OCI-LY3 (cell line): ENCODE data around the gene CHDH.

Source experiments
- H2AFZ ChIP-seq: fragments of 200-600, 300-600 bp; shearing (Covaris generic); 2 replicates; pipeline ENCODE4 v1.6.0; 2014; ENCODE audit warnings: antibody characterized with exemption, low read depth, low read length
- H3K27ac ChIP-seq: fragments of 200-600, 300-600 bp; sonication (generic); 2 replicates; pipeline ENCODE4 v1.5.1; 2014; ENCODE audit warnings: mild to moderate bottlenecking, low read length, moderate library complexity, mixed read lengths
- H3K27me3 ChIP-seq: fragments of 200-600, 300-600 bp; sonication (generic); 2 replicates; pipeline ENCODE4 v1.6.1; 2014; ENCODE audit warnings: low read depth, low read length, mixed read lengths
- H3K36me3 ChIP-seq: fragments of 200-600, 300-600 bp; sonication (generic); replicated peaks from 2 replicates; pipeline ENCODE3; 2014; ENCODE audit warnings: low read depth, low read length, mixed read lengths
- H3K4me1 ChIP-seq: fragments of 300-600, 200-600 bp; sonication (generic); 2 replicates; pipeline ENCODE4 v1.6.1; 2014; ENCODE audit warnings: low read length, mixed read lengths
- H3K4me2 ChIP-seq: fragments of 200-600, 300-600 bp; sonication (generic); 2 replicates; pipeline ENCODE4 v1.6.1; 2014; ENCODE audit warnings: low read length, mixed read lengths
- H3K4me3 ChIP-seq: fragments of 300-600, 200-600 bp; sonication (generic); 2 replicates; pipeline ENCODE4 v1.5.1; 2014; ENCODE audit warnings: antibody characterized with exemption, mild to moderate bottlenecking, low read length, moderate library complexity
- H3K79me2 ChIP-seq: fragments of 300-600, 200-600 bp; shearing (Covaris generic); 2 replicates; pipeline ENCODE4 v1.6.1; 2014; ENCODE audit warnings: mild to moderate bottlenecking, low read length, mixed read lengths
- H3K9ac ChIP-seq: fragments of 300-600, 200-600 bp; shearing (Covaris generic); 2 replicates; pipeline ENCODE4 v1.6.0; 2014; ENCODE audit warnings: mild to moderate bottlenecking, low read length, moderate library complexity
- H3K9me3 ChIP-seq: fragments of 200-600, 300-600 bp; shearing (Covaris generic); 2 replicates; pipeline ENCODE4 v1.6.1; 2014; ENCODE audit warnings: low read length, mixed read lengths; ENCODE audit not compliant: insufficient read depth
- H4K20me1 ChIP-seq: fragments of 200-600, 300-600 bp; sonication (generic); 2 replicates; pipeline ENCODE4 v1.6.1; 2016; ENCODE audit warnings: low read length, mixed read lengths; ENCODE audit not compliant: insufficient read depth
- CTCF ChIP-seq: fragments of 200-600, 300-600 bp; sonication (generic); IDR thresholded peaks from 2 replicates; pipeline ENCODE4 v1.5.1; 2014; ENCODE audit warnings: antibody characterized with exemption, low read length, low read depth
- EZH2phosphoT487 ChIP-seq: fragments of 200-600 bp; shearing (Covaris generic); IDR thresholded peaks from 2 replicates; pipeline ENCODE4 v1.6.1; 2018; ENCODE audit warnings: antibody characterized with exemption, mixed run types, low read depth

CHDH gene

GRCh38 chr3:53824795-53825194 is 21.4 kb downstream of the CHDH start:
- H3K4me3 ChIP-seq: no peak overlapping the region
- H3K27ac ChIP-seq: no peak overlapping the region
- TF ChIP-seq EZH2phosphoT487: no peak
- TF ChIP-seq CTCF: no peak
- no peaks in the 10 kb centered on the region for H3K79me2 ChIP-seq
- no peaks in the 10 kb centered on the region for H4K20me1 ChIP-seq
- H3K27me3 ChIP-seq: no peaks in the 10 kb centered on the region
- no peak overlapping the region for H3K9ac ChIP-seq
- H3K9me3 ChIP-seq: no peaks in the 10 kb centered on the region
- no peak overlapping the region for H3K4me2 ChIP-seq
- peaks cover 24% of the 10 kb centered on the region for H3K4me1 ChIP-seq
- no peaks in the 10 kb centered on the region for H3K36me3 ChIP-seq
- no peak overlapping the region for H2AFZ ChIP-seq

GRCh38 chr3:53823956-53824657 is 22.1 kb downstream of the CHDH start:
- Histone ChIP-seq H3K9ac (no peak overlapping the region), H3K9me3 (no peaks in the 10 kb centered on the region), H3K27me3 (no peaks in the 10 kb centered on the region), H3K4me2 (no peak overlapping the region), H3K36me3 (no peaks in the 10 kb centered on the region), H3K4me1 (peaks cover 24% of the 10 kb centered on the region), H3K4me3 (no peak overlapping the region), H3K79me2 (no peaks in the 10 kb centered on the region), H2AFZ (no peak overlapping the region), H4K20me1 (no peaks in the 10 kb centered on the region), H3K27ac (no peak overlapping the region)
- TF ChIP-seq CTCF (no peak), EZH2phosphoT487 (no peak)

GRCh38 chr3:53823026-53823955 is 22.9 kb downstream of the CHDH start:
- Histone ChIP-seq H3K36me3 (no peaks in the 10 kb centered on the region), H3K4me3 (no peak overlapping the region), H4K20me1 (no peaks in the 10 kb centered on the region), H3K4me2 (no peak overlapping the region), H3K27me3 (no peaks in the 10 kb centered on the region), H3K9me3 (no peaks in the 10 kb centered on the region), H3K79me2 (no peaks in the 10 kb centered on the region), H3K27ac (no peak overlapping the region), H3K9ac (no peak overlapping the region), H3K4me1 (peaks cover 24% of the 10 kb centered on the region), H2AFZ (no peak overlapping the region)
- no peak for TF ChIP-seq EZH2phosphoT487

- Histone ChIP-seq H3K27me3 (no peaks in the 10 kb centered on the region), H3K4me3 (no peak overlapping the region), H3K79me2 (no peaks in the 10 kb centered on the region), H3K27ac (no peak overlapping the region), H3K36me3 (no peaks in the 10 kb centered on the region), H3K4me1 (peaks cover 24% of the 10 kb centered on the region), H4K20me1 (no peaks in the 10 kb centered on the region), H3K4me2 (no peak overlapping the region), H2AFZ (no peak overlapping the region), H3K9me3 (no peaks in the 10 kb centered on the region), H3K9ac (no peak overlapping the region)
- TF ChIP-seq EZH2phosphoT487 (no peak), CTCF (no peak)
Observed at GRCh38 chr3:53822331-53822741, 23.9 kb downstream of the CHDH start.
